Activated CD4-positive, CD25-positive, alpha-beta regulatory T cell treated with anti-CD3 and anti-CD28 coated beads, Interleukin-2, amount 50 U/mL, for 72 hours (primary cell): ENCODE measurements around the gene NKX6-1.

Experiments
- DNase-seq: peaks from one replicate; pipeline ENCODE4 v3.0.0; 2021

NKX6-1 gene

DNA sequence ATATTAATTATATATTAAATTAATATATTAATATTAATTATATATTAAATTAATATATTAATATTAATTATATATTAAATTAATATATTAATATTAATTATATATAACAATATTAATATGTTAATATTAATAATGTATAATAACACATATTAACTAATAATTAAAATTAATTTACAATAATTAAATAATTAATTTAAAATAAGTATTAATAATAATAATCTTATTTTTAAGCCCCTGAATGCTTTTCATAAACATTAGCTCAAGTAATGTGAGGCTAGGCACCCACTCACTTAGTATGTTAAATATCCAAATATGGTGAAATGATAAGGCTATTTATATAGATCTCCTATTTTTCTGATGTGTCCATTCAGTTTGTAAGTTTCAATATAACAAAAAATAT is 26.9 kb downstream of the NKX6-1 start:
- no peak for DNase-seq

DNA sequence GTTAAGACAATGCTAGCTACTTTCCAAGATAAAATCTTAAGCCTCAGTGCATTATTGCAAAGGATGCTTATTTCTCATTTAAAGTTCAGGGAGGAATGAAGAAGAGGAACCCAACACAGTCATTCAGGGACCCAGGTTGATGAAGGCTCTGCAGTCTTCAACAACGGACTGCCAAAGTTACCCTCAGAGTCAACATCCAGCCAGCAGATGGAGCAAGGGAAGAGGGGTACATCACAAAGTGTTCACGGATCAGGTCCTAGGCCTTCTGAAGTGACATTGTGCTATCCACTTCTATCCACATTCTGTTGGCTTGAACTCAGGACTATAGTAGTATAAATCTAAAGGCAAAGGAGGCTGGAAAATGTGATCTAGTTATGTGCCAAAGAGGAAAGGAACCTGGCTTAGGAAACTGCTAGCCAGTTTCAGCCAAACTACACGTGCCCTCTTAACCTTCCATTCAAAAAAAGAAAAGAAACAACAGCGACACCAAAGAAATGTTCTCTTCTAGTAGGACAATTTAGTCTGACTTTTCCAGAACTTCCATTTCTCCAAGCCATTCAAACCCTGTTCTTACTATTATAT is 28.8 kb downstream of the NKX6-1 start:
- DNase-seq, result no peak

DNA sequence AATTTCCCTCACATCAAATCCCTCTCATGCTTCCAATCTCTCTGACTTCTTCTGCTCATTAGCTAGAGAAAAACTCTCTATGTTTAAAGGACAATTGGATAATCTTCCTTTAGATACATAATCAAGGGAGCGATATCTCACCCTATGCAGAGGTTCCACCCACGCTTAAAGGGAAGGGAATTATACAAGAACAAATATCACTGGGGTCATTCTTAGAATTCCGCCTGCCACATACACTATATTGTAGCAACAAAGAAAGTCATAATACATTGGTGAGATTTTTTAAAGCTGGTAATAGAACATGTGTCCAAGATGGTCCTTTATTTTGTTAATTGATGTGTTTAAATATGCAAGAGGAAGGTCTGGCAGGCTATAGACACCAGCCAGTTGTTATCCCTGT is 31.5 kb downstream of the NKX6-1 start:
- DNase-seq, result no peak

DNA sequence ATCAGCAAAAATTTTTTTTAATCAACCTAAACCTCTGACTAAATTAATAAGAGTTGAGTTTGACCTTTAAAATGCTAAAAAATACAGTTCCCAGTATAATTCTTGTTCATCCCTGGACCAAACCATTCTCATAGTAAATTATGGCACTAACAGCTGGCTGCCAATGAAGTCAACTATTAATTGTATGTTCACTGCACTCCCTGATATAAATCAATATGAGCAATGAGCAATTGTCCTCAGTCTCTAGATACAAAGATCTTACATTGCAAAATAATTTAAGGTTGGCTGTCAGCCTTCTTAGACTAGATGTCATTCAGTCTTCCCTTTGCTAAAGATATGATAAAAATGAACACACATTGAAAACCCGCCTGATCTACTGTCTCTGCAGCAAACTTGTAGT is 39.3 kb downstream of the NKX6-1 start:
- no peak for DNase-seq

DNA sequence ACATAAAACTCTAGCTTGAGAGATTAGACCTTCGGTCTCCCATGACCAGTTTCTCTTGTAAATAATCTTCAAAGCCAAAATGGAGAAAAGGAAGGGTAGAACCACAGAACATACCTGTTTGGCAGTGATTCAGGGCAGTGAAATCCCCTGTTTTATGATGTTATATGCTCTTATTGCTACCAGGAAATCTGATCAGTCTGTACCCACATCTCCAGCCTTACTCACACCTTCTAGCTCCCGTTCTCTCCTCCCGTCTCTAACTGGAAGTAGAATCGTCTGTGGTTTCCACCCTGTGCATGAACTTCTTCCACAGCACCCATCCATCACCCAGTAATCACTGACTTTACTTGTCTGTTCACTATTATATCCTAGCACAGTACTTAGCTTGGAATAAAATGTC is 42.9 kb downstream of the NKX6-1 start:
- no peak for DNase-seq

DNA sequence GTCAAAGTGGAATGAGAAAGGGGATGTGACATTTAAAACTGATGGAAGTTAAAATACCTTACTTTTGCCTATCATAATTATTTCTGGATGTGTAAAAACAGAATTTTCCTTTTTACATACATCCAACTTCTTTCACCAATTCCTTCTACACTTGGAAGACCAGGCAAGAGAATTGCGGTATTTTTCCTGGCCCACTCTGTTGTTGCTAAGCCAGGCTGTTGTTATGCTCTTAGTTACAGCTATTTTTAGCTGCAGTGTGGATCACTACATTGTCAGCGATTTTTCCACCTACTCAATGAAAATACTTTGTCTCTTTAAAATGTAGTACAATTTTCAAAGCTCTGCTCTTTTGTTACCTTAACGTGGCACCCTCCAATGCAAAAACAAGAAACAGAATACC is 43.4 kb downstream of the NKX6-1 start:
- no peak for DNase-seq

DNA sequence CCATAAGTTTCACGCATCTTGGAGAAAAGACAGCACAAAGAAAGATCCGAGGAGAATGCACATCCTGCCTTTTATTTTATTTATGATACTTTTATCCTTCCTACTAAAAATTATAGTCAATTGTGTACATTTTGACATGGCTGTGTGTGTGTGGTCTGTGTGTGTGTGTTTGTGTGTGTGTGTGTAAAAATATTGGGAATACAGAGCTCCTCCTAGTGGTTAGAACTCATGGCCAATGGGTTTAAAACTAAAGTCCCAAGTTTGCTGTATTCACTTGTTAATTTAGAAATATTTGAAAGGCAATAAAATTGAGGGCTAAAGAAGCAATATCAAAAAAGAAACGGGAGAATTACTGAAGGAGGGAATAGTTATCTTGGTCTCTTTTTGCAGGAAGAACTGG is 47.5 kb downstream of the NKX6-1 start:
- no peak for DNase-seq

DNA sequence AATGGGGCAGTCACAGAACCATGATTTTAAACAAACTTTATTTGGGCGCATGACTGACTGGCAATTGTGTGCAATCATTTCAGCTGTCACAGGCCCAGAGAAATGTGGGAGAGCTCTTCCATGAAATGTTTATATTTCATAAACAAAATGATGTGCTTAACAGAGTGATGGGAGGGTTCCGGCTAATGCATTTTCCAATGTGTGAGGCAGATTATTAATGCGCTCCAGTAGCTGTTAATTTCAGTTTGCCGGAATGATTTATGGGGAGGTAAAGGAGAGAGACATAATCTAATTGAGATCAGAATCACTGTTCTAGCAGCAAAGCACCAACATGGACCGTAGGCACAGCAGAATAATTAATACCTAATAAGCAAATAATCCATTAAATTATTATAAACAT is 55.6 kb downstream of the NKX6-1 start:
- no peak for DNase-seq

DNA sequence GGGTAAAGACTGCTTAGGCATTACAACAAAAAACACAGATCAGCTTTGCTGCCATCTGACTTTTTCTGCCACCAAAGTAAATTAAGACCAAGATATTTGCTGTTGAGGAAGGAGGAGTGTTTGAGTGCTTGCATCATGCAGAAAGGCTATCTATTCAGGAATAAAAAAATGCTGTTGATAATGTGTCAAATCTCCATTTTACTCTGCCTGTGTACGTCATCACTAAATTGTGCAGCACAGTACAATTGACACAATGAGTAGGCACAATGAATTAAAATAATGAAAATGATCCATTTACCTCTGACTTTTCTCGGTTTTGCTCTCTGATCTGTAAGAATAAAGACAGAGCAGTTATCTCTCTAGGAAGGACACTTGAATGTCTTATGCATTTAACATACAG is 56.3 kb downstream of the NKX6-1 start:
- no peak for DNase-seq
